Transverse colon (tissue), 4 donors: ENCODE measurements around the gene POU3F3.

ENCODE experiments used
- EP300 ChIP-seq: sonication (generic); formaldehyde crosslinking; IDR thresholded peaks from one replicate; pipeline ENCODE4 v1.6.1; 2017; ENCODE audit warnings: antibody characterized with exemption, low read depth
- POLR2A ChIP-seq: fragments of 450-650 bp; IDR thresholded peaks from one replicate; pipeline ENCODE4 v1.6.1; 2016; ENCODE audit warnings: antibody characterized with exemption, mild to moderate bottlenecking, moderate library complexity
- POLR2AphosphoS5 ChIP-seq, 3 donors: sonication (generic); formaldehyde crosslinking; IDR thresholded peaks; one replicate each; pipeline ENCODE4 v1.6.1; 2016; ENCODE audit warnings: antibody characterized with exemption in 3 of 3
- TF ChIP-seq, protein P1 (sequence below), 5 experiments: fragments of 200-600 bp in 3 of 5; fragments of 450-650 bp in 2 of 5; sonication (generic) in 3 of 5; IDR thresholded peaks; 1 replicate in 2 of 5; 2 replicates in 3 of 5; pipeline ENCODE4 v1.5.1; 2016 to 2017; ENCODE audit warnings: antibody characterized with exemption in 5 of 5, inconsistent platforms in 3 of 5, mild to moderate bottlenecking in 2 of 5, moderate library complexity in 1 of 5

DNA sequence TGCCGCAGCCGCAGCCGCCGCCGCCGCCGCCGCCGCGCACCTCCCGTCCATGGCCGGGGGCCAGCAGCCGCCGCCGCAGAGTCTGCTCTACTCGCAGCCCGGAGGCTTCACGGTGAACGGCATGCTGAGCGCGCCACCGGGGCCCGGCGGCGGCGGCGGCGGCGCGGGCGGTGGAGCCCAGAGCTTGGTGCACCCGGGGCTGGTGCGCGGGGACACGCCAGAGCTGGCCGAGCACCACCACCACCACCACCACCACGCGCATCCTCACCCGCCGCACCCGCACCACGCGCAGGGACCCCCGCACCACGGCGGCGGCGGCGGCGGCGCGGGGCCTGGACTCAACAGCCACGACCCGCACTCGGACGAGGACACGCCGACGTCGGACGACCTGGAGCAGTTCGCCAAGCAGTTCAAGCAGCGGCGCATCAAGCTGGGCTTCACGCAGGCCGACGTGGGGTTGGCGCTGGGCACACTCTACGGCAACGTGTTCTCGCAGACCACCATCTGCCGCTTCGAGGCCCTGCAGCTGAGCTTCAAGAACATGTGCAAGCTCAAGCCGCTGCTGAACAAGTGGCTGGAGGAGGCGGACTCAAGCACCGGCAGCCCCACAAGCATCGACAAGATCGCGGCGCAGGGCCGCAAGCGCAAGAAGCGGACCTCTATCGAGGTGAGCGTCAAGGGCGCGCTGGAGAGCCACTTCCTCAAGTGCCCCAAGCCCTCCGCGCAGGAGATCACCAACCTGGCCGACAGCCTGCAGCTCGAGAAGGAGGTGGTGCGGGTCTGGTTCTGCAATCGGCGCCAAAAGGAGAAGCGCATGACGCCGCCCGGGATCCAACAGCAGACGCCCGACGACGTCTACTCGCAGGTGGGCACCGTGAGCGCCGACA lies 2.4 kb downstream of the POU3F3 start:
- TF ChIP-seq, protein P1, sequence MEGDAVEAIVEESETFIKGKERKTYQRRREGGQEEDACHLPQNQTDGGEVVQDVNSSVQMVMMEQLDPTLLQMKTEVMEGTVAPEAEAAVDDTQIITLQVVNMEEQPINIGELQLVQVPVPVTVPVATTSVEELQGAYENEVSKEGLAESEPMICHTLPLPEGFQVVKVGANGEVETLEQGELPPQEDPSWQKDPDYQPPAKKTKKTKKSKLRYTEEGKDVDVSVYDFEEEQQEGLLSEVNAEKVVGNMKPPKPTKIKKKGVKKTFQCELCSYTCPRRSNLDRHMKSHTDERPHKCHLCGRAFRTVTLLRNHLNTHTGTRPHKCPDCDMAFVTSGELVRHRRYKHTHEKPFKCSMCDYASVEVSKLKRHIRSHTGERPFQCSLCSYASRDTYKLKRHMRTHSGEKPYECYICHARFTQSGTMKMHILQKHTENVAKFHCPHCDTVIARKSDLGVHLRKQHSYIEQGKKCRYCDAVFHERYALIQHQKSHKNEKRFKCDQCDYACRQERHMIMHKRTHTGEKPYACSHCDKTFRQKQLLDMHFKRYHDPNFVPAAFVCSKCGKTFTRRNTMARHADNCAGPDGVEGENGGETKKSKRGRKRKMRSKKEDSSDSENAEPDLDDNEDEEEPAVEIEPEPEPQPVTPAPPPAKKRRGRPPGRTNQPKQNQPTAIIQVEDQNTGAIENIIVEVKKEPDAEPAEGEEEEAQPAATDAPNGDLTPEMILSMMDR (IDR thresholded peaks at IDR 0.05): no peak
- TF ChIP-seq POLR2AphosphoS5 (IDR thresholded peaks at IDR 0.05) (no peak), POLR2A (no peak), EP300 (no peak)
